ENCODE results near the gene NCK1.

NCK1 gene
- long read RNA-seq, transcript NCK1-207 (4 exons, 1,971 nt), result minor isoform, 14 of 135 reads
- long read RNA-seq, transcript NCK1-201 (4 exons, 1,937 nt), result major isoform, 112 of 135 reads
- long read RNA-seq, partial matches to known transcripts, result 3 of 135 reads
- long read RNA-seq, other reads (novel, unspliced or antisense), result 6 of 135 reads

GRCh38 chr3:136861890-136862616 is at the start of gene NCK1:
NCK1 (plus strand) TSS chr3:136862208; CDS start chr3:136928002, 65,794 bp downstream.
- Histone ChIP-seq H3K4me3 (replicated peaks; ENCODE audit: insufficient read depth, low read length) (peak within 1 kb of the TSS; percentile 90), H3K27me3 (ENCODE audit: insufficient read depth, poor library complexity, severe bottlenecking) (no peaks in the 10 kb centered on the region), H3K27ac (replicated peaks) (peak within 1 kb of the TSS; percentile 88)
- peak; percentile 81 to 98 for DNase-seq (ENCODE audit: low read depth in 1 of 2, low spot score in 1 of 2)
- TF ChIP-seq GABPA (IDR thresholded peaks at IDR 0.05; ENCODE audit: low read depth) (no peak), SPI1 (IDR thresholded peaks at IDR 0.05; ENCODE audit: borderline replicate concordance, low read depth) (peak; percentile 39; the same call in 1 of the 2 replicates), REST (IDR thresholded peaks at IDR 0.05; ENCODE audit: insufficient replicate concordance, low read depth) (no peak), POLR2AphosphoS5 (IDR thresholded peaks at IDR 0.05; ENCODE audit: low read depth) (peak; percentile 89), CTCF (IDR thresholded peaks at IDR 0.05; ENCODE audit: insufficient read depth, low read length) (no peak)

- no peak overlapping the region for H3K27ac ChIP-seq (replicated peaks)
- peaks cover 34% of the 10 kb centered on the region for H3K27me3 ChIP-seq (ENCODE audit: insufficient read depth, poor library complexity, severe bottlenecking)
- H3K4me3 ChIP-seq (replicated peaks; ENCODE audit: insufficient read depth, low read length), result no peak overlapping the region
- no peak for DNase-seq (ENCODE audit: low read depth in 1 of 2, low spot score in 1 of 2)
- no peak for TF ChIP-seq REST (IDR thresholded peaks at IDR 0.05; ENCODE audit: insufficient replicate concordance, low read depth)
- no peak for TF ChIP-seq GABPA (IDR thresholded peaks at IDR 0.05; ENCODE audit: low read depth)
- TF ChIP-seq SPI1 (IDR thresholded peaks at IDR 0.05; ENCODE audit: borderline replicate concordance, low read depth), result no peak
- TF ChIP-seq CTCF (IDR thresholded peaks at IDR 0.05; ENCODE audit: insufficient read depth, low read length), result no peak
- no peak for TF ChIP-seq POLR2AphosphoS5 (IDR thresholded peaks at IDR 0.05; ENCODE audit: low read depth)
These were observed 44.6 kb upstream of the NCK1 start for GRCh38 chr3:136817448-136817847.

DNA sequence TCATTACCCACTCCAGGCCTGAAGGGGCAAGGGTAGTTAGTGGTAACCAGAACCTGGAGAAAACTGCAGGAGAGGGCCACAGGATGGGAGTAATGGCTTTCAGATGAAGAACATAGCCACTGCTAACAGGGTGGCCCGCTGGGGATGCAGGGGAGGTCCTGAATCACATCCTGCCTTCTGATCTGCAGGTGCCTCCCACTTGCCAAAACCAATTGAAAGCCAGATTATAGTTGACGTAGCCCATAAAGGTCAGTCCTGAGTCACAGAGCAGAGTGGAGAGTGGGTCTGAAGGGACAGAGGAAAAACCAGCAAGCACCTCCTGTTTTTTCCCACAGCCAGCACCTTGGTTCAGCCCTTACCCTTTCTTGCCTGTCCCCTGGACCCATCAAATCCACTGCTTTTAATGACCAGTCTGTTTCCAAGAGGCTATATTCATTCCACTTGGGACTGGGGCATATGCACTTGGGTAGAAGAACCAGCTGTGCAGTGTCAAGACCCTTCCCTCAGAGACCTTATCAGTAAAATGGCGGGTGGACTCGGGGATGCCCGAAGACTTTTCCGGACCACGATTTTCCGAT is 43.7 kb upstream of the NCK1 start:
- DNase-seq (ENCODE audit: low read depth in 1 of 2, low spot score in 1 of 2), result no peak
- TF ChIP-seq GABPA (IDR thresholded peaks at IDR 0.05; ENCODE audit: low read depth) (no peak), CTCF (IDR thresholded peaks at IDR 0.05; ENCODE audit: insufficient read depth, low read length) (no peak), REST (IDR thresholded peaks at IDR 0.05; ENCODE audit: insufficient replicate concordance, low read depth) (no peak), SPI1 (IDR thresholded peaks at IDR 0.05; ENCODE audit: borderline replicate concordance, low read depth) (no peak), POLR2AphosphoS5 (IDR thresholded peaks at IDR 0.05; ENCODE audit: low read depth) (no peak)
- H3K27me3 ChIP-seq (ENCODE audit: insufficient read depth, poor library complexity, severe bottlenecking), result peaks cover 34% of the 10 kb centered on the region
- H3K27ac ChIP-seq (replicated peaks), result no peak overlapping the region
- peak overlapping the region; percentile 48 for H3K4me3 ChIP-seq (replicated peaks; ENCODE audit: insufficient read depth, low read length)
